SKM-1 (cell line): ENCODE results near the gene RBBP8NL.

ENCODE experiments used
- DNase-seq: peaks from one replicate; lab custom pipeline; 2025; ENCODE audit not compliant: unreplicated experiment; lab: John Stamatoyannopoulos, UW

Gene RBBP8NL

GRCh38 chr20:62462976-62463592 is 35.7 kb upstream of the RBBP8NL start:
- DNase-seq: no peak

- no peak for DNase-seq
Measured at GRCh38 chr20:62461834-62462233, 34.5 kb upstream of the RBBP8NL start.

DNA sequence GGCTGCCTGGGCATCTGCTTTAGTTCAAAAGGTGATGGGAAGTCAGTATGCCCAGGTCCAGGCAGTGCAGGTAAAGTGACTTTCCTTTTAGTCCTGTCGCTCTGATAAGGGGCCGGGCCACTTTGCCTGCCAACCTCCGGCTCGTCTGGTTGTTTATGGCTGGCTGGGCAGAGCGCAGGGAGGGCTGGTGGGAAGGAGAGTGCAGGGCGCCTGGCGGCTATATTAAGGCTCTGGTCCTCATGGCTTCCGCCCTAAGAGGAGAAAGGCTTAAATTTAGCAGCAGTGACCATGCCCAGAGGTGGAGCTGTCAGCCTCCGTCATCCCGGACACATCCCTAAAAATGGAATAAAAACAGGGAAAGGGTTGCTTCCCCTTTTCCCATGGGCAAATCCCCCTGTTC is 33.8 kb upstream of the RBBP8NL start:
- DNase-seq: no peak

- DNase-seq: no peak
Measured at GRCh38 chr20:62460678-62461077, 33.3 kb upstream of the RBBP8NL start.

DNA sequence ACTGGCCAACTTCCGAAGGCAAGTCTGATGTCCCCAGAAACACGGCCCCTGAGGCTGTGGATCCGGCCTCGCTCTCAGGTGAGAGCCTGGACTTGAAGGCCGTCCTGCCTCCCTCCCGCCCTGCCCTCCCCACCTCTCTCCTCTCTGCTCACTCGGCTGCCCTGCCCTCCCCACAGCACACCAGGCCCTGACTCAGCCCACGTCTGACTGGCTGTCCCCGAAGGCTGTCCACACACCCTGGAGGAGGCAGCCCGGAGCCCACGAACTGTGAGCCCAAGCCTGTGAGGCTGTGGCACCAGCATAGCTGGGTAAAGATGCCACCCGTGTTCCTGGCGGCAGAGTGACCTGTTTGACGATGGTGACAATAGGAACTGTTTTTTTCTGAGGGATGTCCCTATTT is 32.1 kb upstream of the RBBP8NL start:
- no peak for DNase-seq

DNA sequence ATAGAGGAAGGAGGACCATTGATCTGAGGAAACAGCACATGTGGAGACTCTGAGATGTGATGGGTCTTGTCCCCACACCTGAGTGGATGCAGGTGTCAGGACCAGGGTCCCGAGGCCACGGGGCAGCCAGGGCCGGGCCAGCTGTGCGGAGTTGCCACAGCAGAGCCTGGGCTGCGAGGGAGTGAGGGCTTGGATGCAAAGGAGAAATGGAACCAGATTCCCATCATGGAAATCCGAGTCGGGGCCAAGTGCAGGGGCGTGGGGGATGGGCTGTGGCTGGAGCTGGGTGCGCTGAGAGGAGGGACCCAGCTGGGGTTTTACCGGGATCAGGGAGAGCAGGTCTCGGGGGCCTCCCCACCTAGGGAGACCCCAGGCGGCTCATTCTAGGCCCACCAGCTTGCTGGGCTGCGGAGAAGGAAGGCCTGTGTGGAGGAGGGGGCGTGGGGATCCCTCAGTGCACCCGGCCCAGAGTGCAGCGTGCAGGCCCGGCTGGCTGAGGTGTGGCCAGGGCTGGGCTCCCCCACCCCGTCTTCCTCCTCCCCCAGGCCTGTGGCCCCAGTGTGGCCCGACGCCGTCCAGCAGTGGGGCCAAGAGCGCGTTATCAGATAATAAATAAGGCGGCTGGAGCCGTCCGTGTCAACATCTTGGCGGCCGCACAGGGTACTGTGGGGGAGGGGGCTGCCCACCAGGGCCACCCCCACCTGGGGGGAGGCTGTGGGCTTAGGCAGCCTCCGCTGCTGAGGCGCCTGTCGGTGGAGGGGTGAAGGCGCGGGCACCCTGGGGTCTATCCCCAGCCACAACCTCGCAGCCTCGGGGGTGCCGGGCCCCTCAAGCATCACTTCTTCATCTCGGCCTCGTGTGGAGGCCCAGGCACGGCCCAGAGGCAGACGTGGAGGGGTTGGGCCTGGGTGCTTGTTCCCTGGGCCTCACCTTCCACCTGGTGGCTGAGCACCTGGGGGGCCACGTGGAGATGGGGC is 31.2 kb upstream of the RBBP8NL start:
- DNase-seq: no peak

DNA sequence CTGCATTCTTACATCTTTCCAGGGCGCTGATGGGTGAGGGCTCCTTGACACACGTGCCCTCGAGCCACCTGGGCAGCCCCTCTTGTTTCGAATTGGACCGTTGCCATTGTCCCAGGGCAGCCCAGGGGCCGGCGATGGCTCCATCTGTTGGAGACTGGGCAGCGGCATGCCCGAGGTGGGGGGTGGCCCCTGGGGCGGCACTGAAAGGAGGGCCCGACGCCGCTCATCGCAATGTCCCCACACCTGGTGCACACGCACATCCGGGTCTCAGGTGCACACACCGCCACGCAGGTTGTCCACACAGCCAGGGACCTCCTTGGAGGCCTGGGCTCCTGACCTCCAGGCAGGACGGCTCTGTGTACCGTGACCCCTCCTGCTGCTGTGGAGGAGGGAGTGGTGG is 30.5 kb upstream of the RBBP8NL start:
- no peak for DNase-seq

- no peak for DNase-seq
Measured at GRCh38 chr20:62457098-62457497, 29.8 kb upstream of the RBBP8NL start.

DNA sequence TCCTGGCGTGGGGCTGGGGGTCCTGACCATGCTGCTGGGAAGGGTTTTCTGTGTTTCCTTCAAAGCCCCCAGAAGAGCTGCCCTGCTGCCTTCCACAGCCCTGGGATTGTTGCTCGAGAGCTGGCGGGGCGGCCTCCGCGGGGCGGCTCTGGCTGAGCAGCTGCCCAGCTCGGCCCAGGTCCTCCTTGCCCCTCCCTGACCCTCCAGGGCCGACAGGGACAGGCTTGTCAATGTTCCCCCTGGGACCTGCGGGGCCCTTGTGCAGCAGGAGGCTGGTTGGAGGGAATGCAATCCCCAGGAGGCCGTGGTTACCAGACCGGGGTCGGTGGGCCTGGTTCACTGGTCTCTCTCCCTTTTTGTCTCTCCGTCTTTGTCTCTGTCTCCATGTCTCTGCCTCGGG is 28.6 kb upstream of the RBBP8NL start:
- no peak for DNase-seq

GRCh38 chr20:62454904-62455636 is 27.7 kb upstream of the RBBP8NL start:
- DNase-seq: no peak

- DNase-seq: no peak
Measured at GRCh38 chr20:62453186-62453808, 26.0 kb upstream of the RBBP8NL start.

DNA sequence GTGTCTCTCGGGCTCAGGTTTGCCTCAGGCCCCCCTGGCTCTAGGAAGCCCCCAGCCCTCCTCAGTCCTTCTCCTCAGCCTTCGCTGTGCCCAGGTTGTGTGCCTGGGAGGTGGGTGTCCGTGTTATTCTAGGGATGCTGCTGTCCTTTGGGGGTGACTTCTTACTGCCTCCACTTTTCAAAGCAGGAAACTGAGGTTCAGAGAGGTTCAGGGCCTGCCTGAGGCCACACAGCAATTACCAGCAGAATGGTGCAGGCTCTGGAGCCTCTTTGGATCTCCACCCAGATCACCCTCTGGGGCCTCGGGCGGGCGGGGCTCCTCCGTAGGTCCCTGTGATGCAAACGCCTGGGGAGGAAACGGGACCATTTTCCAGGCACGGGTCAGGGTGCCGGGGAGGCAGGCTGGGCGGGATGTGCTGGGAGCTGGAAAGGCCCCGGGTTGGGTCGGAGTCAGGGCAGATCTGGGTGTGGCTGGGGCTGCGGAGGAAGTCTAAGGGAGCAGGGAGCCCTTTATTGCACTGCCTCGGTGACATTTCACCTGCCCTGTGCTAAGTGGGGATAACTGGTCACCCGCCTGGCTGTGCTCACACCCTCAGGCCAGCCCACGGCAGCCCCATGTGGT is 25.2 kb upstream of the RBBP8NL start:
- no peak for DNase-seq

GRCh38 chr20:62451970-62452369 is 24.6 kb upstream of the RBBP8NL start:
- no peak for DNase-seq

DNA sequence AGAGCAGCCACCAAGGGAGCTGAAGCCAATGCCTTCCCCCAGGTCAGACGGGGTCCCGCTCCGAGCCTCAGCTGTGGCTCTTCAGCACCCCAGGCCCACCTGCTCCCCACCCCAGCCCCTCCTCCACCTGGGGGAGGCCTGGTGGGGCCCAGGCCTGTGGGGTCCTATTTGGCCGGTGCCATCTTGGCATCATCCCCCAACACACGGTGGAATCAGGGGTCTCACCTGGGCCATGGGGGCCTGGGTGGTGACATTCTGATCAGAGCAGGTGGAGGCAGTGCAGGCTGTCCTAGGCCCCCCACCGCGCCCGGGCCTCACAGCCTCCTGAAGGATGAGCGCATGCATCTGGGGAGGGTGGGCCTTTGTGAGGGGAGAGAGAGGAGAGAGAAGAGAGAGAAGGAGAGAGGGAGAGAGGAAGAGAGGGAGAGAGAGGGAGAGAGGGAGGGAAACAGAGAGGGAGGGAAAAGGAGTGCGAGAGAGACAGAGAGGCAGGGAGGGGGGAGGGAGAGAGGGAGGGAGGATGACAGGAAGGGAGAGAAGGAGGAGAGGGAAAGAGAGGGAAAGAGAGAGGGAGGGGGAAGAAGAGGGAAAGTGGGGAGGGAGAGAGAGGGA is 23.9 kb upstream of the RBBP8NL start:
- DNase-seq: no peak

DNA sequence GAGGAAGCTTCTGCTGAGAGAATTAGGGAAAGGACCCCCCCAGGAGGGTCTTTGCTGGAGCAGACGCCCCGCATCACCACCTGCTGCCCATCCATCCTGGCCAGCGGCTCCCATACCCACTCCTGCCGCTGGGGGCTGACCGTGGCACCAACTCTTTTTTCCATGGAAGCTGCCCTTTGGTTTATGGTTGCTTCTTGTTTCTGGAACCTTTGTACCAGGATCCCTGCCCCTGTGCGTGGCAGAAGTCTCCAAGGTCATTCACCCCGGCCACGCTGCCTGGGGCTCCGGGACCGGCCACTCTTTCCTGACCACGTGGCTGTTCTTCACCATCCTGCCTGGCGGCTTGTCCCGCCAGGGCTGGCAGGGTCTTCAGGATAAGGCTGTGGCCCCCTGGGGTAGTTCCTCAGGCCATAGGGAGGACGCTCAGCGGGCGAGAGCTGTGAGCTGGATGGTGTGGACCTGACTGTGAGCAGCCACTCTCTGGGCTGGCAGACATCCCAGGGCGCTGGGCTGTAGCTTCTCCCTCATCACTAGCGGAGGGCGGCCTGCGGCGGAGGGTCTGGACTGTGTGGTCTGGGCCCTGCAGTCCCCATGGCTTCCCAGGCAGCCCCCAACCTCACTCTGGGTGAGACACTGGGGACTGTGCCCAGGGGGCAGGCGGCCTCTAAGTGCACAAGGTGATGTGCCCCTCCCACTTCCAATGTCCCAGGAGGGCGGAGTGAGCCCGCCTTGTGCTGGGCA is 22.8 kb upstream of the RBBP8NL start:
- no peak for DNase-seq

- no peak for DNase-seq
Measured at GRCh38 chr20:62448788-62449187, 21.4 kb upstream of the RBBP8NL start.

GRCh38 chr20:62448038-62448437 is 20.7 kb upstream of the RBBP8NL start:
- no peak for DNase-seq

DNA sequence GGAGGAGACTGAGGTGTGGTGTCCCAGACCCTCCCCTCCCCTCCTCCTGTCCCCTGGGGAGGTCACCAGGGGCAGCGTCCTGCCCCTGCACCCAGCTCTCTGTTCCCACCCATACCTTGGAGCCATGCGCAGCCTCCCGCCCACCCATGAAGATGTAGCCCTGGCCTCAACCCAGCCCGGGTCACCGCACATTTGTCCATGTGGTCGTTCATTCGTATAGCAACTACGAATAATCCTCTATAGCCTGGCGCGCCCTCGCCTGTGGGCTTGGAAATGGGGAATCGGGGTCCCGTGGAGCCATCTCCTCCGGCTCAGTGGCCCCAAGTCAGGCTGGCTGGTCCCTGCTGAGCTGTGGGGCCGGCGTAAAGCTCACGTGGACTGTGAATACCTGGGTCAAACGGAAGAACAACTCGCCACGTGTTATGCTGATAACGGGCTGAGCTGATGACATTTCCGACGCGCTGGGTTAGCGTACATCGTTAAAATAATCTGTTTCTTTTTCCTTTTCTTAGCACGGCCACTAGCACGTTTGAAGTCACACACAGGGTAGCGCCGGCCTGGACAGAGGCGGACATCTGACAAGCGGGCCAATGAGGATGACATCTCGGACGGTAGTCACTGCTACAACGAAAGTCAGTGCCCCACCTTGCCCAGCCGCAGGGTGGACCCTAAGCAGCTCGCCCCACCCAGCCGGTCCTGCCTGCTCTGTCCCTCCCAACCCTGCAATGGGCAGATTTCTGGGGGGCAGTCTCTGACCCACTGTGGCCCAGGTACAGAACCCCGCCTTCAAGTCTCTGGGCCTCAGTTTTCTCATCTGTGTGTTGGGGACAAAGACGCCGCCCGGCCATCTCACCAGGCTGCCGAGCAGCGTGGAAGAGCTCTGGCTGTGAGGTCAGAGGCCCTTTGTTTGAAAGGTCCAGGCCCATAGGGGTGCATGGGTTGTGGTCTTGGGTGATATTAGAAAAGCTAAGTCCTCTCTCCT is 19.8 kb upstream of the RBBP8NL start:
- no peak for DNase-seq

DNA sequence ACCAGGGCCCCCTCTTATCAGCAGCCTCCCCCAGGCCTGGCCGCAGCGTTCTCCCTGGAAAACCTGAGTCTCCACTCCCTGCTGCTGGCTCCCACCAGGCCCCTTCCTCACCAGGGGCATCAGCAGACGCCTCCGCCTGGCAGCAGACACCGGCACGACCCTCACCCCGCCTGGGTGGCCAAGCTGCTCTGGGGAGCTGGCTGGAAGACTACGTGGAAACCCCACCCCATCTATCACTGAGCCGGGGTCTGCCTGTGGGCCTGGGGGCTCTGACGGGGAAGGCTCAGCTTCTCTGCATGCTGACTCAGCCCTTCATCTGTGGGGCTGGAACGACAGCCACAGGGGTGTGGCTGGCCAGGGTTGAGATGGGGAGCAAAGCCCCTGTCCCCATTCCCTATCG is 19.1 kb upstream of the RBBP8NL start:
- no peak for DNase-seq
